ENCODE results near the gene KRTAP9-1.
"Not testable (repeated sequence)": the region's sequence is repeated elsewhere in the genome, so short reads cannot be mapped to it uniquely, and the experiment has no call there.

The KRTAP9-1 gene

DNA sequence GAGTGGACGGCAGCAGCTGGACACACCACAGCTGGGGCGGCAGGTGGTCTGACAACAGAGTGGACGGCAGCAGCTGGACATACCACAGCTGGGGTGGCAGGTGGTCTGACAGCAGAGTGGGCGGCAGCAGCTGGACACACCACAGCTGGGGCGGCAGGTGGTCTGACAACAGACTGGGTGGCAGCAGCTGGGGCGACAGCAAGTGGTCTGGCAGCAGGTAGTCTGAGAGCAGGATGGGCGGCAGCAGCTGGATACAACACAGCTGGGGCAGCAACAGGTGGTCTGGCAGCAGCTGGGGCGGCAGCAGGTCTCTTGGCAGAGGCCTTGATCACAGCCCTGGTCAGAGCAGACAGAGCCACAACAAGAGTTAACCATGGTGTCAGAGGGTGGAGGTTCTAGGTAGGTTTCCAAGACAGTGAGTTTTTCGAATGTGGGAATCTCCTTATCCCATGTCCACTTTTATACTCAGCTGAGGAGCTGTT lies 5.2 kb upstream of the KRTAP9-1 start, which contains the start of gene KRTAP4-1:
TSS of gene KRTAP4-1 (minus strand) at position 432 of the 482 bp plus-strand sequence. CDS start at position 375, 57 bp downstream.
- DNase-seq = no peak

DNA sequence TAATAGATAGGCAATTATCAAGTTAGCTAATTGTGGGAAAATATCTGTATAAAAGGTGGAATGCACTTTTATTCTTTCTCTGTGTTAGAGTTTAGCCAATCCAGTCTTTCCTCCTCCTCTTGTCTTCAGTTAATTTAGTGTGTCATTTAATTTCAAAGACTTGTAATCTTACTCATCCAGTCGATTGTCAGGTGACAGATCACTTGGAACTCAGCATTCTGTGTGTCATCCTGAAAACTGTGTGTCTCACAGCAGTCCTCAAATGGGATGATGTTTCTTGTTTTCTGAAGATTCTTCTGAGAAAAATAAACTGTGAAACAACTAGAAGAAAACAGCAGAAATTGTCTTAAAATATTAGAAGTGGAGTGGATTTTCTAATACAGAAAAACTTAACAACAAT lies 4.7 kb upstream of the KRTAP9-1 start:
- no peak for DNase-seq

DNA sequence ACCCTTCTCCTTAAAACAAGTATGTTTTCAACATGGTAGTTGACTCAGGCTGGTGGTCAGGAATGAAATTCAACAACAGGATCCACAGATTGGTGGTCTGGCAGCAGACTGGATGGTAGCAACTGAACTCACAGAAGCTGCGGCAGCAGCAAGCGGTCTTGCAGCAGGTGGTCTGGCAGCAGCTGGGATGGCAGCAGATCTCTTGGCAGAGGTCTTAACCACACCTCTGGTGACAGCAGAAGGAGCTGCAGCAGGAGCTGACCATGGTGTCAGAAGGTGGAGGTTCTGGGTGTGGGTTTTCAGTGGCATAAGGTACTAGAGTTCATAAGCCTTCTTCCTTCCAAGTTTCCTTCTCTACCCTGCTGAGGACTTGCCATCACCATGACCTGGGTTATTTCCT lies 2.8 kb upstream of the KRTAP9-1 start:
- DNase-seq = no peak

DNA sequence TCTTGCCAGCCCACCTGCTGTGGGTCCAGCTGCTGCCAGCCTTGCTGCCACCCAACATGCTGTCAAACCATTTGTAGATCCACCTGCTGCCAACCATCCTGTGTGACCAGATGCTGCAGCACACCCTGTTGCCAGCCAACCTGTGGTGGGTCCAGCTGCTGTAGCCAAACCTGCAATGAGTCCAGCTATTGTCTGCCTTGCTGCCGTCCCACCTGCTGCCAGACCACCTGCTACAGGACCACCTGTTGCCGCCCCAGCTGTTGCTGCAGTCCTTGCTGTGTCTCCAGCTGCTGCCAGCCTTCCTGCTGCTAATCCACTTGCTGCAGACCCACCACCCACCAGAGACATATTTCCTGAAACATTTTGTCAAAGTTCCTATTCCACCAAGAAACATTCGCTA lies 641 bp downstream of the KRTAP9-1 start:
- DNase-seq = no peak

DNA sequence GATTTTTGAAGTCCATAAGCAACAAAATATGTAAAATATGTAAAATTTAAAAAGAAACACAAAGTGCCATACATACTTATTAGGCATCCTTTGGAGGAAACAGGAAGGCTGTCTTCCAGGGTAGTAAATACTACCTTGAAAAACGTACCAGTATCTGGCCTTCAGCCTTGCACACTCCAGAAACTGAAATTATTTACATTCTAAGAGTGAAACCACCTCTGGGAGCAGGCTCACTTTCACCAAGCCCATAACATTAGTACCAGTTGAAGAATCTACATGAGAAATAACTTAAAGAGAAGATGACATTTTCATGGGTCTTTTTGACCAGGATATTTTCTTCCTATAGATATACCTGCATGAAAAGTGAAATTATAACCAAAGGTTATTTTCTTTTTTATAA lies 6.4 kb downstream of the KRTAP9-1 start:
- DNase-seq = no peak

DNA sequence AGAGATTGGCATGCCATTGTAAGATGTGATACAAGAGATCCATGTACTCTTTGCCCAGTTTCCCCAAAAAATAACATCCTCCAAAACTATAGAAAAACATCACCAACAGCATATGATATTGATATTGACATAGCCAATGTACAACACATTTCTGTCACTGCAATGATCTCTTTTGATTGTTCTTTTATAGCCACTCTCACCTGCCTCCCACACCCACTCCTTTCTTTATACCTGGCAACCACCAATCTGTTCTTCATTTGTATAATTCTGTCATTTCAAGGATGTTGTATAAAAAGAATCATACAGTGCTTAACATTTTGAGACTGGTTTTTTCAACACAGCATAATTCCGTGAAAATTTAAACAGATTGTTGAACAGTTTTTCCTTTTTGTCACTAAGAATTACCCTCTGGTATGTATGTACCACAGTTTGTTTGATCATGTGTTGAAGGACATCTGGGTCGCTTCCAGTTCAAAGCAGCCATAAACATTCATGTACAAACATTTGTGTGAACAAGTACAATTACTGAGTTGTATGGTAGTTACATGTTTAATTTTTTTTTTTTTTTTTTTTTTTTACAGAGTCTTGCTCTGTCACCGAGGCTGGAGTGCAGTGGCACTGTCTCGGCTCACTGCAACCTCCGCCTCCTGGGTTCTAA lies 9.9 kb downstream of the KRTAP9-1 start:
- DNase-seq = no peak

DNA sequence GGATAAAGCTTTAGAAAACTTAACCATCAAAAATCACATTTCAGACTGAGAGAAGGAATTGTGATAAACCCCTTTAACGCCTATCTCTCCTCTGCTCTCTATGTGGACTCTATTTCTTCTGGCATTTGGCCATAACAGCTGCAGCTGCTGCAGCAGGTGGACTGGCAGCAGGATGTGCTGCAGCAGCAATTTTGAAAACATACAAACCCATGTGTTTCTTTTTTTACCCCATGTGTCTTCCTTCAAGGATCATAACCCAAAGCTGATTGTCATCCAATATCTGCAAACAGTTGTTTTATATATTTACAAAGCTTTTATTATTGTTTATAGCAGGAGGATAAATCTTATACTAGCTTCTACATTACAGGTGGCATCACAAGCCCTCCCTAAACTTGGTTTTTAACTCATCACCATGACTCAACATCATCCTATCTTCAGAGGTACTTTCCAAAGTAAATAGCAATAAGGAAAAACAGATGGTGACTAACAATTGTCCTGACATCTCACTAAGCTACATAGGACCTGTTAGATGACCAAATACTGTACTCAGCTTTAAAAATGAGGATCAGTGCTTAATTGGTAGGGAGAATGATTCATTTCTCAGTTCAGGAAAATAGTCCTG lies 22.3 kb downstream of the KRTAP9-1 start:
- peak; percentile 3 for DNase-seq

DNA sequence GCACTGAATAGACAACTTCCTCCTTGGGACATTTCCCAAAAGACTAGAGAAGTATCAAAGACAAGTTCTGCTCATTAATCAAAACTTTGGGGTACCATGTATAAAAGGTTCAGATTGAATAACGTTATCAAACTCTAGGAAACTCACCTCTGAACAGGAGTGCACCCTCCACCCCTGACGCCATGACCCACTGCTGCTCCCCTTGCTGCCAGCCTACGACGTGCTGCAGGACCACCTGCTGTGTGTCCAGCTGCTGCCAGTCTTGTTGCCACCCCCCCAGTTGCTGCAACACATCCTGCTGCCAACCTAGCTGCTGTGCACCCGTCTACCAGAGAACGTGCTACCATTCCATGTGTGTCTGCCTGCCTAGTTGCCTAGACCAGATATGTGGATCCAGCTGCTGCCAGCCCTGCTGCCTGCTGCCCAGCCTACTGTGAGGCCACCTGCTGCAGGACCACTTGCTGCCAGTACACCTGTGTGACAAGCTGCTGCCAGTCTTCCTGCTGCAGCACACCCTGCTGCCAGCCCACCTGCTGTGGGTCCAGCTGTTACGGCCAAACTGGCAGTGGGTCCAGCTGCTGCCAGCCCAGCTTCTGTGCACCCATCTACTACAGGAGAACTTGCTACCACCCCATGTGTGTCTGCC lies 23.0 kb downstream of the KRTAP9-1 start:
- no peak for DNase-seq

DNA sequence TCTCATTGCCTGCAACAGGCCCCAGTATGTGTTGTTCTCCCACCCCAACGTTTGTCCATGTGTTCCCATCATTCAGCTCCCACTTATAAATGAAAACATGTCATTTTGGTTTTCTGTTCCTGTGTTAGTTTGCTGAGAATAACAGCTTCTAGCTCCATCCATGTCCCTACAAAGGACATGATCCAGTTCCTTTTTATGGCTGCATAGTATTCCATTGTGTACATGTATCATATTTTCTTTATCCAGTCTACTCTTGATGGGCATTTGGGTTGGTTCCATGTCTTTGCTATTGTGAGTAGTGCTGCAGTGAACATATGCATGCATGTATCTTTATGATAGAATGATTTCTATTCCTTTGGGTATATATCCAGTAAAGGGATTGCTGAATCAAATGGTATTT lies 26.0 kb downstream of the KRTAP9-1 start:
- DNase-seq = no peak

DNA sequence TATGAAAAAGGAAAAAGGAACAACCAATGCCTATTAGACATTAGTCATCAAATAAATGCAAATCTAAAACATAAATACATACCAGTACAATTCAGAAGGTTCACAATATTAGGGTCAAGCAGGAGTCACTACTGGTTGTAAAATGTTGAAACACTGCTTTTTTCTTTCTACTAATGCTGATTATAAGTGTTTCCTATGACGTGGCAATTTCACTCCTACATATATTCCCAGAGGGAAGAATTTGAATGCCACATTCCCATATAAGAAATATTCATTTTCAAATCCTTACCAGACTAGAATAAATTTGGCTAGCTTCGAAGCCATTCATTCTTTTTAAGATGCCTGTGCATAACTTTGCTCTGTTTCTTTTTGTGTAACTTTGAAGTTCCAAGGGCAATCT lies 34.1 kb downstream of the KRTAP9-1 start:
- DNase-seq = no peak

DNA sequence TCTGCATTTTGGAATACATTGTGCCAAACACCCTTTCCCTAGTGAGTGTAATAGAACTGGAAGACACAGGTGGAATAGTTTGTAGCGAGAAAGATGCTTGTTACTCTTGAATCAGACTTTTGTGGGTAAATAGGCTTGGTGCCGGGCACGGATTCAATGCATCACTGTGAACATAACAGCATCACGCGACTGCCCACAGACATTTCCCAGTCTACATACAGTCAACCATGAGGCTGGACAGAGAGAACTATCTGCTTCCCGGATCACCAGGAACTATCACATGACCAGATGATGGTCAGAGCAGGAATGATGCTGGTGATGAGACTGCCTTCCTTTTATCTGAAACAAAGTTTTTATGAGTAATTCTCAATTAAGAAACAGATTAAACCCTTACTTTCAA lies 36.4 kb downstream of the KRTAP9-1 start:
- no peak for DNase-seq

DNA sequence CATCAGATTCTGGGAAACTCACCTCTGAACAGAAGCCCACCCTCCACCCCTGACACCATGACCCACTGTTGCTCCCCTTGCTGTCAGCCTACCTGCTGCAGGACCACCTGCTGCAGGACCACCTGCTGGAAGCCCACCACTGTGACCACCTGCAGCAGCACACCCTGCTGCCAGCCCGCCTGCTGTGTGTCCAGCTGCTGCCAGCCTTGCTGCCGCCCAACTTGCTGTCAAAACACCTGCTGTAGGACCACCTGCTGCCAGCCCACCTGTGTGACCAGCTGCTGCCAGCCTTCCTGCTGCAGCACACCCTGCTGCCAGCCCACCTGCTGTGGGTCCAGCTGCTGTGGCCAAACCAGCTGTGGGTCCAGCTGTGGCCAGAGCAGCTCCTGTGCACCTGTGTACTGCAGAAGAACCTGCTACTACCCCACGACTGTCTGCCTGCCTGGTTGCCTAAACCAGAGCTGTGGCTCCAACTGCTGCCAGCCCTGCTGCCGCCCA lies 37.0 kb downstream of the KRTAP9-1 start, which contains the start of gene KRTAP9-2:
TSS of gene KRTAP9-2 (plus strand) at position 51 of the 498 bp plus-strand sequence. CDS start at position 58, 7 bp downstream.
- DNase-seq = not testable (repeated sequence)

DNA sequence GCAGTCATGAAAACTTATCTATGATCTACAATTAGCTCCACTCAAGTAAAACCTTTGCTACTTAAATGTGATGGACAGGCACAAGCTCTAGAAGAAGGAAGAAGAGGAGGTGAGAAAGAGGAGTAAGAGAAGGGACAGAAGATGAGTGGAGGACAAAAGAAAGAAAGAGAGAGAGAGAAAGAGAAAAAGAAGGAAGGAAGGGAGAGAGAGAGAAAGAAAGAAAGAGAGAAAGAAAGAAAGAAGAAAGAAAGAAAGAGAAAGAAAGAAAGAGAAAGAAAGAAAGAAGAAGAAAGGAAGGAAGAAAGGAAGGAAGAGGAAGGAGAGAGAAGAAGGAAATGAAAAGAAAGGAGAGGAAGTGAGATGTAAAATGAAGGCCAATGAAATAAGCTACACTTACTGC lies 40.4 kb downstream of the KRTAP9-1 start:
- no peak for DNase-seq

DNA sequence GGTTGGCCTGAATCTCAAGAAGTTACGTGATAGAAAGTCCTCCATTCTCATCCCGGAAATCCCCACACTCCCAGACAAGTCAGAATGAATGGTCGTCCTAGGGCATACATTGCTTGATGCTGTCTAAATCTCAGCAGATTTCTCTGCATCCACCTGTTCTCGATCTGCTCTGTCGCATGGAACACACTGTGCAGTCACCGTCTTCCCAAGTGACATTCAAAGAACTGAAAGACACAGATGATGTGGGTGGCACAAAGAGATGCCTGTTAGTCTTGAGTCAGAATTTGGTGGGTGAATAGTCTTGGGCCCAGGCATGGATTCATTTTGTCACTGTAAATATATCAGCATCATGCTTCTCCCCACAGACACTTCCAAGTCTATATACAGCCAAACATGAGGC lies 42.0 kb downstream of the KRTAP9-1 start:
- no peak for DNase-seq

DNA sequence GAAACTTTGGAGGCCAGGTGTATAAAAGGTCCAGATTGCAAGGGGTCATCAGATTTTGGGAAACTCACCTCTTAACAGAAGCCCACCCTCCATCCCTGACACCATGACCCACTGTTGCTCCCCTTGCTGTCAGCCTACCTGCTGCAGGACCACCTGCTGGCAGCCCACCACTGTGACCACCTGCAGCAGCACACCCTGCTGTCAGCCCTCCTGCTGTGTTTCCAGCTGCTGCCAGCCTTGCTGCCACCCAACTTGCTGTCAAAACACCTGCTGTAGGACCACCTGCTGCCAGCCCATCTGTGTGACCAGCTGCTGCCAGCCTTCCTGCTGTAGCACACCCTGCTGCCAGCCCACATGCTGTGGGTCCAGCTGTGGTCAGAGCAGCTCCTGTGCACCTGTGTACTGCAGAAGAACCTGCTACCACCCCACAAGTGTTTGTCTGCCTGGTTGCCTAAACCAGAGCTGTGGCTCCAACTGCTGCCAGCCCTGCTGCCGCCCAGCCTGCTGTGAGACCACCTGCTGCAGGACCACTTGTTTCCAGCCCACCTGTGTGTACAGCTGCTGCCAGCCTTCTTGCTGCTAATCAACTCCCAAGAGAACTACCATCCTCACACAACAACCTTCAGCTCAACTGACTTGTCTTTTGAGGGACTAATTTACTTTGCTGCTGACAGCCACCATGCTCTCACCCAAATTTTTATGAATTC lies 42.9 kb downstream of the KRTAP9-1 start, which contains the start of gene KRTAP9-3:
TSS of gene KRTAP9-3 (plus strand) at position 51 of the 707 bp plus-strand sequence. CDS start at position 104, 53 bp downstream.
- not testable (repeated sequence) for DNase-seq

DNA sequence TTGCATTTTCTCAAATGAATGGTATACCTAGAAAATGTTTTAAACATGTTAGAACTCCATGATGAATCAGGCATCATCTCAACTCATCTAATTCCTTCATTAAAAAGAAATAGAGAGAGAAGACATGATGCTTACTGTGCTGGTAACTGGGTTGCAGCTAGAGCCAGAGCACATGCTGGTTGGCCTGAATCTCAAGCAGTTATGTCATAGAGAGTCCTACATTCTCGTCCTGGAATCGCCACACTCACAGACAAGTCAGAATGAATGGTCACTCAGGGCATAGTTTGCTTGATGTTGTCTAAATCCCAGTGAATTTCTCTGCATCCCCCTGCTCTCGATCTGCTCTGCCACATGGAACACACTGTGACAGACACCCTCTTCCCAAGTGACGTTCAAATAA lies 47.4 kb downstream of the KRTAP9-1 start:
- not testable (repeated sequence) for DNase-seq

DNA sequence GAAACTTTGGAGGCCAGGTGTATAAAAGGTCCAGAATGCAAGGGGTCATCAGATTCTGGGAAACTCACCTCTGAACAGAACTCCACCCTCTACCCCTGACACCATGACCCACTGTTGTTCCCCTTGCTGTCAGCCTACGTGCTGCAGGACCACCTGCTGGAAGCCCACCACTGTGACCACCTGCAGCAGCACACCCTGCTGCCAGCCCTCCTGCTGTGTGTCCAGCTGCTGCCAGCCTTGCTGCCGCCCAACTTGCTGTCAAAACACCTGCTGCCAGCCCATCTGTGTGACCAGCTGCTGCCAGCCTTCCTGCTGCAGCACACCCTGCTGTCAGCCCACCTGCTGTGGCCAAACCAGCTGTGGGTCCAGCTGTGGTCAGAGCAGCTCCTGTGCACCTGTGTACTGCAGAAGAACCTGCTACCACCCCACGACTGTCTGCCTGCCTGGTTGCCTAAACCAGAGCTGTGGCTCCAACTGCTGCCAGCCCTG lies 48.3 kb downstream of the KRTAP9-1 start, which contains the start of gene KRTAP9-8:
TSS of gene KRTAP9-8 (plus strand) at position 51 of the 489 bp plus-strand sequence. CDS start at position 104, 53 bp downstream.
- not testable (repeated sequence) for DNase-seq

Measured in amniotic stem cell (primary cell).